H1 (cell line): Measurements from ENCODE around the gene MTMR2. TPM values are rescaled to one million over a fixed set of nuclear protein-coding genes. Genes with fewer than 3 reads are reported as not detected.

Experiments used
- CTCF ChIA-PET: fragments of 300-600 bp; sonication (Branson Sonifier 250); formaldehyde crosslinking; loops from one replicate; lab custom pipeline; 2021; ENCODE audit not compliant: partially characterized antibody; lab: Charles Lee
- POLR2A ChIA-PET: fragments of 300-600 bp; sonication (Branson Sonifier 250); formaldehyde crosslinking; loops from one replicate; lab custom pipeline; 2021; ENCODE audit warnings: inconsistent platforms; ENCODE audit not compliant: partially characterized antibody; lab: Charles Lee
- DNase-seq, 2 experiments: peaks; one replicate each; pipeline versions ENCODE4 v3.0.0 to v3.0.0-alpha.2; 2010 to 2022; ENCODE audit warnings: low spot score in 2 of 2, low read depth in 1 of 2, mixed read lengths in 1 of 2
- FAIRE-seq: peaks from 2 replicates; lab custom pipeline; 2011; peaks lifted over from hg19 to GRCh38; lab: Jason Lieb, UNC
- H2AFZ ChIP-seq: 2 replicates; pipeline ENCODE4 v1.8.1; 2012; ENCODE audit warnings: low read length, inconsistent platforms
- H2AK5ac ChIP-seq: 2 replicates; pipeline ENCODE4 v1.6.1; 2013; ENCODE audit warnings: low read depth, low read length
- H2BK120ac ChIP-seq: replicated peaks from 2 replicates; pipeline ENCODE3; 2013; ENCODE audit warnings: low read depth, low read length, inconsistent platforms
- H2BK12ac ChIP-seq: 2 replicates; pipeline ENCODE4 v1.6.1; 2013; ENCODE audit warnings: low read depth, low read length
- H2BK15ac ChIP-seq: 2 replicates; pipeline ENCODE4 v1.6.1; 2013; ENCODE audit warnings: low read length
- H2BK20ac ChIP-seq: 2 replicates; pipeline ENCODE4 v1.6.1; 2013; ENCODE audit warnings: low read length
- H2BK5ac ChIP-seq: 2 replicates; pipeline ENCODE4 v1.6.1; 2013; ENCODE audit warnings: low read depth, low read length
- H3K14ac ChIP-seq: 2 replicates; pipeline ENCODE4 v1.6.1; 2013; ENCODE audit warnings: inconsistent platforms; ENCODE audit not compliant: insufficient read length
- H3K18ac ChIP-seq: 2 replicates; pipeline ENCODE4 v1.6.1; 2013; ENCODE audit warnings: low read length; ENCODE audit errors: extremely low read depth
- H3K23ac ChIP-seq: 2 replicates; pipeline ENCODE4 v1.6.1; 2013; ENCODE audit warnings: inconsistent platforms; ENCODE audit not compliant: insufficient read length
- H3K23me2 ChIP-seq: 2 replicates; pipeline ENCODE4 v1.6.1; 2013; ENCODE audit warnings: low read depth, low read length
- H3K27ac ChIP-seq: 2 replicates; pipeline ENCODE4 v1.6.1; 2011; ENCODE audit warnings: low read depth, low read length, inconsistent platforms
- H3K27me3 ChIP-seq, 4 experiments: replicated peaks in 1 of 4; 1 replicate in 1 of 4; 2 replicates in 3 of 4; pipeline versions ENCODE4 v1.6.1 to v1.8.1; 2011 to 2013; ENCODE audit warnings: low read length in 3 of 4, mild to moderate bottlenecking in 3 of 4, inconsistent platforms in 2 of 4, mixed read lengths in 2 of 4, moderate library complexity in 1 of 4; ENCODE audit not compliant: control insufficient read depth in 3 of 4, insufficient read depth in 3 of 4; ENCODE audit errors: extremely low read depth in 1 of 4
- H3K36me3 ChIP-seq, 4 experiments: 2 replicates each; pipeline versions ENCODE4 v1.6.1 to v1.8.1; 2011 to 2013; ENCODE audit warnings: mild to moderate bottlenecking in 4 of 4, low read length in 3 of 4, moderate library complexity in 2 of 4, control low read depth in 1 of 4, inconsistent platforms in 1 of 4; ENCODE audit not compliant: insufficient read depth in 4 of 4, control insufficient read depth in 2 of 4
- H3K4ac ChIP-seq: replicated peaks from 2 replicates; pipeline ENCODE3; 2013; ENCODE audit warnings: low read length, low read depth, mixed read lengths, inconsistent platforms; ENCODE audit not compliant: insufficient read length
- H3K4me1 ChIP-seq, 4 experiments: replicated peaks in 1 of 4; 1 replicate in 1 of 4; 2 replicates in 3 of 4; pipeline versions ENCODE4 v1.6.1 to v1.8.1; 2011 to 2013; ENCODE audit warnings: low read length in 3 of 4, inconsistent platforms in 2 of 4, mixed read lengths in 1 of 4; ENCODE audit not compliant: insufficient read depth in 4 of 4, control insufficient read depth in 3 of 4
- H3K4me2 ChIP-seq, 2 experiments: 2 replicates each; pipeline versions ENCODE4 v1.6.1 to v1.8.1; 2011 to 2013; ENCODE audit warnings: low read depth in 2 of 2, low read length in 2 of 2, control low read depth in 1 of 2, inconsistent platforms in 1 of 2, mild to moderate bottlenecking in 1 of 2; ENCODE audit not compliant: insufficient read depth in 1 of 2
- H3K4me3 ChIP-seq, 4 experiments: fragments of 200-600, 300-600 bp in 1 of 4; sonication (generic), shearing (Covaris generic), sonication (Bioruptor Twin) in 1 of 4; 2 replicates each; pipeline versions ENCODE4 v1.5.1 to v1.8.1; 2011 to 2016; ENCODE audit warnings: low read length in 4 of 4, low read depth in 3 of 4, control low read depth in 2 of 4, inconsistent platforms in 2 of 4, mild to moderate bottlenecking in 2 of 4, mixed read lengths in 1 of 4, moderate library complexity in 1 of 4; ENCODE audit not compliant: insufficient read depth in 2 of 4; ENCODE audit errors: extremely low read depth in 1 of 4
- H3K56ac ChIP-seq: replicated peaks from 2 replicates; pipeline ENCODE3; 2013; ENCODE audit warnings: low read depth, mild to moderate bottlenecking, mixed read lengths, low read length, inconsistent platforms; ENCODE audit not compliant: insufficient read length
- H3K79me1 ChIP-seq: 2 replicates; pipeline ENCODE4 v1.6.1; 2013; ENCODE audit warnings: low read depth, low read length, control low read depth
- H3K79me2 ChIP-seq, 2 experiments: 2 replicates each; pipeline versions ENCODE4 v1.6.1 to v1.8.1; 2012 to 2013; ENCODE audit warnings: low read length in 2 of 2, mild to moderate bottlenecking in 2 of 2, inconsistent platforms in 1 of 2; ENCODE audit not compliant: insufficient read depth in 2 of 2, control insufficient read depth in 1 of 2
- H3K9ac ChIP-seq, 4 experiments: replicated peaks in 1 of 4; 1 replicate in 1 of 4; 2 replicates in 3 of 4; pipeline versions ENCODE4 v1.6.1 to v1.8.1; 2011 to 2013; ENCODE audit warnings: low read depth in 3 of 4, low read length in 3 of 4, control low read depth in 2 of 4, mild to moderate bottlenecking in 2 of 4, moderate library complexity in 2 of 4, inconsistent platforms in 1 of 4; ENCODE audit errors: extremely low read depth in 1 of 4
- H3K9me3 ChIP-seq, 2 experiments: 2 replicates each; pipeline versions ENCODE4 v1.6.1 to v1.8.1; 2012 to 2013; ENCODE audit warnings: mild to moderate bottlenecking in 2 of 2, moderate library complexity in 2 of 2, control low read depth in 1 of 2, inconsistent platforms in 1 of 2, low read depth in 1 of 2, low read length in 1 of 2, mixed read lengths in 1 of 2; ENCODE audit not compliant: insufficient read depth in 2 of 2
- H4K20me1 ChIP-seq, 2 experiments: replicated peaks in 1 of 2; 2 replicates each; pipeline versions ENCODE3 to v1.8.1; 2011 to 2013; ENCODE audit warnings: inconsistent platforms in 2 of 2, low read length in 2 of 2, mild to moderate bottlenecking in 1 of 2; ENCODE audit not compliant: insufficient read depth in 2 of 2, control insufficient read depth in 1 of 2
- H4K5ac ChIP-seq: 2 replicates; pipeline ENCODE4 v1.6.1; 2013; ENCODE audit warnings: low read length, low read depth, mixed read lengths, inconsistent platforms; ENCODE audit not compliant: insufficient read length
- H4K8ac ChIP-seq: 2 replicates; pipeline ENCODE4 v1.8.0; 2013; ENCODE audit warnings: mild to moderate bottlenecking, moderate library complexity, low read length, inconsistent platforms; ENCODE audit not compliant: insufficient read depth; ENCODE audit errors: extremely low read depth
- H4K91ac ChIP-seq: replicated peaks from 2 replicates; pipeline ENCODE3; 2013; ENCODE audit warnings: low read length, mixed read lengths, inconsistent platforms; ENCODE audit not compliant: insufficient read length
- CEBPB ChIP-seq: IDR thresholded peaks from 2 replicates; pipeline ENCODE4 v1.6.1; 2012; ENCODE audit warnings: low read depth, low read length
- JUND ChIP-seq: IDR thresholded peaks from 2 replicates; pipeline ENCODE4 v1.6.1; 2011; ENCODE audit warnings: mild to moderate bottlenecking, improper control_type of control experiment, low read length
- KDM4A ChIP-seq: IDR thresholded peaks from one replicate; pipeline ENCODE4 v1.7.1; 2012; ENCODE audit warnings: low read depth, mild to moderate bottlenecking, moderate library complexity, low read length, inconsistent platforms; ENCODE audit not compliant: severe bottlenecking
- KDM5A ChIP-seq: fragments of 200-600 bp; IDR thresholded peaks from 2 replicates; pipeline ENCODE4 v1.7.1; 2012; ENCODE audit warnings: mild to moderate bottlenecking, low read length, inconsistent platforms, mixed read lengths
- SP2 ChIP-seq: IDR thresholded peaks from 2 replicates; pipeline ENCODE4 v1.6.1; 2012; ENCODE audit warnings: mild to moderate bottlenecking, low read length, inconsistent platforms
- SRF ChIP-seq: IDR thresholded peaks from 2 replicates; pipeline ENCODE4 v1.6.1; 2011; ENCODE audit warnings: mild to moderate bottlenecking, low read depth, low read length, moderate library complexity
- TAF7 ChIP-seq: optimal IDR thresholded peaks from 2 replicates; pipeline ENCODE3; 2011; ENCODE audit warnings: low read depth, mild to moderate bottlenecking, inconsistent platforms, low read length, moderate library complexity, borderline replicate concordance
- WGBS, 2 experiments: shearing (Covaris generic) in 1 of 2; methylation state at CpG; one replicate each; pipeline versions ENCODE4 v1.1.6 to v1.1.7; 2013 to 2015; ENCODE audit warnings: low lambda C conversion rate in 2 of 2, mixed read lengths in 2 of 2, inconsistent platforms in 1 of 2, low coverage in 1 of 2, missing lambda C conversion rate in 1 of 2; ENCODE audit not compliant: insufficient replicate concordance in 2 of 2, insufficient coverage in 1 of 2, insufficient read length in 1 of 2; ENCODE audit errors: extremely low coverage in 1 of 2, missing lambda C conversion rate in 1 of 2; 5-methylcytosine and 5-hydroxymethylcytosine counted together
- polyA plus RNA-seq, 7 experiments: library from polyadenylated mRNA; depleted of rRNA in 3 of 7; stranded (reverse) in 5 of 7; unstranded in 2 of 7; fragments of >200 nt in 5 of 7; fragments of 200-250 nt in 2 of 7; gene quantifications; 1 replicate in 5 of 7; 2 replicates in 1 of 7; 4 replicates in 1 of 7; pipeline versions ENCODE4 v1.2.1 to v1.2.3, GENCODE V29; 2011 to 2013; ENCODE audit warnings: missing spikeins in 2 of 7, mixed read lengths in 2 of 7
- total RNA-seq: library from RNA; stranded (reverse); fragmentation: NEBNext Ultra II Directional; extraction: Animal tissue kit (Norgen Biotek cat#: 25700); gene quantifications from 2 replicates; pipeline ENCODE4 v1.2.1, GENCODE V29; 2021
- TF ChIP-seq, protein P1 (sequence below), 3 experiments: IDR thresholded peaks; 1 replicate in 2 of 3; 2 replicates in 1 of 3; pipeline versions ENCODE4 v1.5.1 to v1.6.1; 2011; ENCODE audit warnings: low read length in 3 of 3, mild to moderate bottlenecking in 3 of 3, inconsistent platforms in 2 of 3, low read depth in 1 of 3, moderate library complexity in 1 of 3; ENCODE audit not compliant: insufficient read depth in 1 of 3; ENCODE audit errors: control extremely low read depth in 1 of 3
- TF ChIP-seq, protein P2 (sequence below): IDR thresholded peaks from 2 replicates; pipeline ENCODE4 v1.6.1; 2012; ENCODE audit warnings: low read length, inconsistent platforms
- TF ChIP-seq, protein P3 (sequence below): IDR thresholded peaks from 2 replicates; pipeline ENCODE4 v1.6.1; 2012; ENCODE audit warnings: inconsistent platforms

Gene MTMR2
- total and polyA plus RNA-seq, 2 of the 8 experiments (the other 6 are each of a cell fraction or from before 2014, with no cell fraction given), result 16.7 to 52.9 TPM

DNA sequence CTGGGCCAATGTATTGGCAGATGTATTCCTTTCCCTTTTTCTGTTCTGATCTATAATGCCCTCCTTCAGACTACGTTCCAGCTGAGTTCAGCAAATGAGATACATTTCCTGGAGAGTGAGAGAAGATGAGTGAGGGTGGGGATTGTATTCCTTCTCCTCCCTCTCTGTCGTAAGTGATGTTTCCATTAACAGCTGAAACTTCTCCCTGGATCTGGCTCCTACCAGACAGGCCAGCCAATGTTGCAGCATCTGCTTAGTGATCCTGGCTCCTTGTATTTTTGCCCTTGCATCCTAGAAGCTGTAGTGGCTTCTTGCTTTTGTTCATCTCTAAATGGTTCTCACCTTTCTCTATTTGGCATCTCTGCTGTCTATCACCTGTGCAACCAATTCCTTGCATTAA lies 48.2 kb upstream of the MTMR2 start:
- DNase-seq, result no peak
- TF ChIP-seq JUND (no peak), SRF (no peak), KDM4A (no peak), SP2 (no peak), KDM5A (no peak), CEBPB (no peak), TAF7 (no peak)
- TF ChIP-seq, protein P1, sequence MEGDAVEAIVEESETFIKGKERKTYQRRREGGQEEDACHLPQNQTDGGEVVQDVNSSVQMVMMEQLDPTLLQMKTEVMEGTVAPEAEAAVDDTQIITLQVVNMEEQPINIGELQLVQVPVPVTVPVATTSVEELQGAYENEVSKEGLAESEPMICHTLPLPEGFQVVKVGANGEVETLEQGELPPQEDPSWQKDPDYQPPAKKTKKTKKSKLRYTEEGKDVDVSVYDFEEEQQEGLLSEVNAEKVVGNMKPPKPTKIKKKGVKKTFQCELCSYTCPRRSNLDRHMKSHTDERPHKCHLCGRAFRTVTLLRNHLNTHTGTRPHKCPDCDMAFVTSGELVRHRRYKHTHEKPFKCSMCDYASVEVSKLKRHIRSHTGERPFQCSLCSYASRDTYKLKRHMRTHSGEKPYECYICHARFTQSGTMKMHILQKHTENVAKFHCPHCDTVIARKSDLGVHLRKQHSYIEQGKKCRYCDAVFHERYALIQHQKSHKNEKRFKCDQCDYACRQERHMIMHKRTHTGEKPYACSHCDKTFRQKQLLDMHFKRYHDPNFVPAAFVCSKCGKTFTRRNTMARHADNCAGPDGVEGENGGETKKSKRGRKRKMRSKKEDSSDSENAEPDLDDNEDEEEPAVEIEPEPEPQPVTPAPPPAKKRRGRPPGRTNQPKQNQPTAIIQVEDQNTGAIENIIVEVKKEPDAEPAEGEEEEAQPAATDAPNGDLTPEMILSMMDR (IDR thresholded peaks at IDR 0.05; ENCODE audit: control extremely low read depth in 1 of 3, insufficient read depth in 1 of 3, low read depth in 1 of 3, low read length in 3 of 3), result no peak
- TF ChIP-seq, protein P2, sequence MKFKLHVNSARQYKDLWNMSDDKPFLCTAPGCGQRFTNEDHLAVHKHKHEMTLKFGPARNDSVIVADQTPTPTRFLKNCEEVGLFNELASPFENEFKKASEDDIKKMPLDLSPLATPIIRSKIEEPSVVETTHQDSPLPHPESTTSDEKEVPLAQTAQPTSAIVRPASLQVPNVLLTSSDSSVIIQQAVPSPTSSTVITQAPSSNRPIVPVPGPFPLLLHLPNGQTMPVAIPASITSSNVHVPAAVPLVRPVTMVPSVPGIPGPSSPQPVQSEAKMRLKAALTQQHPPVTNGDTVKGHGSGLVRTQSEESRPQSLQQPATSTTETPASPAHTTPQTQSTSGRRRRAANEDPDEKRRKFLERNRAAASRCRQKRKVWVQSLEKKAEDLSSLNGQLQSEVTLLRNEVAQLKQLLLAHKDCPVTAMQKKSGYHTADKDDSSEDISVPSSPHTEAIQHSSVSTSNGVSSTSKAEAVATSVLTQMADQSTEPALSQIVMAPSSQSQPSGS, result no peak
- TF ChIP-seq, protein P3, sequence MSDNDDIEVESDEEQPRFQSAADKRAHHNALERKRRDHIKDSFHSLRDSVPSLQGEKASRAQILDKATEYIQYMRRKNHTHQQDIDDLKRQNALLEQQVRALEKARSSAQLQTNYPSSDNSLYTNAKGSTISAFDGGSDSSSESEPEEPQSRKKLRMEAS, result no peak
- no peak overlapping the region for H3K4ac ChIP-seq
- H3K18ac ChIP-seq, result no peak overlapping the region
- no peak overlapping the region for H3K56ac ChIP-seq
- H3K27ac ChIP-seq, result no peak overlapping the region
- ChIA-PET POLR2A (no interaction called here), CTCF (interaction anchor here (0.6 to 1.7 kb wide), 4 partner anchors 9 to 43 kb away, joined by 3 to 5 read pairs (median 4); no protein-coding TSS in a partner anchor)
- no peak overlapping the region for H2BK15ac ChIP-seq
- H3K36me3 ChIP-seq, result no peaks in the 10 kb centered on the region
- no peaks in the 10 kb centered on the region for H3K4me1 ChIP-seq
- no peaks in the 10 kb centered on the region for H3K23me2 ChIP-seq
- H4K5ac ChIP-seq, result no peak overlapping the region
- no peak overlapping the region for H3K4me2 ChIP-seq
- H3K79me1 ChIP-seq, result no peaks in the 10 kb centered on the region
- no peak overlapping the region for H2BK12ac ChIP-seq
- H2AK5ac ChIP-seq, result no peak overlapping the region
- H2AFZ ChIP-seq, result no peak overlapping the region
- no peak overlapping the region for H2BK120ac ChIP-seq
- H2BK5ac ChIP-seq, result no peak overlapping the region
- no peak overlapping the region for H3K4me3 ChIP-seq
- no peak for FAIRE-seq
- no peak overlapping the region for H4K91ac ChIP-seq
- no peak overlapping the region for H4K8ac ChIP-seq
- H3K79me2 ChIP-seq, result no peaks in the 10 kb centered on the region
- H3K23ac ChIP-seq, result no peak overlapping the region
- H2BK20ac ChIP-seq, result no peak overlapping the region
- H3K14ac ChIP-seq, result no peak overlapping the region
- no peaks in the 10 kb centered on the region for H4K20me1 ChIP-seq
- H3K27me3 ChIP-seq, result no peaks in the 10 kb centered on the region
- no peaks in the 10 kb centered on the region for H3K9me3 ChIP-seq
- WGBS, 2 experiments, result 75% methylated on average over 2 of the region's 2 CpGs; no CpG with 5 or more reads in 1 of the 2 experiments
- H3K9ac ChIP-seq, result no peak overlapping the region
